Gastroesophageal sphincter (tissue), 4 donors: ENCODE results near the gene SORCS1. TPM values are rescaled to one million over a fixed set of nuclear protein-coding genes. Genes with fewer than 3 reads are reported as not detected.

Source experiments
- ATAC-seq: fragments of 150-250 bp; one replicate; pipeline ENCODE4 v1.9.1; 2016; ENCODE audit warnings: mild to moderate bottlenecking, moderate library complexity
- H3K27ac ChIP-seq, 4 donors: fragments of 200-600 bp; sonication (generic) in 3 of 4; 1 replicate in 3 of 4; 2 replicates in 1 of 4; pipeline ENCODE4 v1.5.1; 2016 to 2019
- H3K27me3 ChIP-seq: fragments of 200-600 bp; sonication (generic); one replicate; pipeline ENCODE4 v1.5.1; 2019
- H3K36me3 ChIP-seq, 2 donors: fragments of 200-600 bp; sonication (generic); one replicate each; pipeline ENCODE4 v1.5.1; 2019; ENCODE audit warnings: control low read depth in 1 of 2
- H3K4me1 ChIP-seq, 3 donors: fragments of 200-600 bp; sonication (generic); 1 replicate in 2 of 3; 2 replicates in 1 of 3; pipeline ENCODE4 v1.5.1; 2016 to 2019; ENCODE audit warnings: control low read depth in 2 of 3
- H3K4me3 ChIP-seq, 2 donors: fragments of 200-600 bp; sonication (generic); one replicate each; pipeline ENCODE4 v1.5.1; 2019; ENCODE audit warnings: mild to moderate bottlenecking in 1 of 2, moderate library complexity in 1 of 2
- H3K9me3 ChIP-seq, 3 donors: fragments of 200-600 bp; sonication (generic); one replicate each; pipeline ENCODE4 v1.5.1; 2017 to 2019; ENCODE audit warnings: control low read depth in 2 of 3
- CTCF ChIP-seq, 4 experiments: fragments of 200-600 bp in 2 of 4; fragments of 450-650 bp in 2 of 4; sonication (generic) in 1 of 4; IDR thresholded peaks; one replicate each; pipeline ENCODE4 v1.5.1; 2017 to 2019; ENCODE audit warnings: antibody characterized with exemption in 4 of 4, mild to moderate bottlenecking in 2 of 4, moderate library complexity in 2 of 4
- EP300 ChIP-seq: sonication (generic); formaldehyde crosslinking; IDR thresholded peaks from one replicate; pipeline ENCODE4 v1.6.1; 2017; ENCODE audit warnings: antibody characterized with exemption, mild to moderate bottlenecking
- POLR2A ChIP-seq, 2 donors: fragments of 450-650 bp; IDR thresholded peaks; one replicate each; pipeline ENCODE4 v1.6.1; 2017; ENCODE audit warnings: antibody characterized with exemption in 2 of 2, mild to moderate bottlenecking in 2 of 2, moderate library complexity in 1 of 2
- POLR2AphosphoS5 ChIP-seq: sonication (generic); formaldehyde crosslinking; IDR thresholded peaks from one replicate; pipeline ENCODE4 v1.6.1; 2017; ENCODE audit warnings: antibody characterized with exemption
- WGBS, 2 donors: methylation state at CpG; one replicate each; pipeline ENCODE4 v1.1.5; 2018; ENCODE audit warnings: low coverage in 1 of 2; 5-methylcytosine and 5-hydroxymethylcytosine counted together
- total RNA-seq, 4 donors: library from RNA; depleted of rRNA; stranded (reverse); fragments of >200 nt; gene quantifications; one replicate each; pipeline ENCODE4 v1.1.0, GENCODE V29; 2016

The SORCS1 gene
- total RNA-seq, 4 donors from 2014 or later: 8.5 to 18.6 (median 10.0) TPM

GRCh38 chr10:106618646-106619045 is 545.9 kb downstream of the SORCS1 start:
- no peak for TF ChIP-seq POLR2A (IDR thresholded peaks at IDR 0.05)
- Histone ChIP-seq H3K36me3 (no peaks in the 10 kb centered on the region), H3K9me3 (no peaks in the 10 kb centered on the region), H3K27ac (no peak overlapping the region), H3K27me3 (no peaks in the 10 kb centered on the region), H3K4me1 (peaks cover 0 to 11% (median 0%) of the 10 kb centered on the region in 3 donors), H3K4me3 (no peak overlapping the region)
- WGBS, 2 donors: 41 to 50% methylated on average over 5 of the region's 5 CpGs
- no peak for ATAC-seq

GRCh38 chr10:106615081-106615480 is 549.4 kb downstream of the SORCS1 start:
- Histone ChIP-seq H3K27ac (no peak overlapping the region), H3K36me3 (no peaks in the 10 kb centered on the region), H3K4me1 (peaks cover 0 to 11% (median 0%) of the 10 kb centered on the region in 3 donors), H3K4me3 (no peak overlapping the region), H3K9me3 (no peaks in the 10 kb centered on the region), H3K27me3 (peaks cover 7% of the 10 kb centered on the region)
- WGBS, 2 donors: 12 to 18% methylated on average over 3 of the region's 3 CpGs
- no peak for ATAC-seq
- no peak for TF ChIP-seq POLR2A (IDR thresholded peaks at IDR 0.05)

- Histone ChIP-seq H3K9me3 (no peaks in the 10 kb centered on the region), H3K27ac (no peak overlapping the region), H3K4me1 (peaks cover 0 to 11% (median 0%) of the 10 kb centered on the region in 3 donors), H3K27me3 (peaks cover 7% of the 10 kb centered on the region), H3K4me3 (no peak overlapping the region), H3K36me3 (no peaks in the 10 kb centered on the region)
- TF ChIP-seq POLR2A (IDR thresholded peaks at IDR 0.05) (no peak), CTCF (IDR thresholded peaks at IDR 0.05) (no peak), POLR2AphosphoS5 (no peak), EP300 (no peak)
- no peak for ATAC-seq
- WGBS, 2 donors: 71 to 72% methylated on average over 5 of the region's 5 CpGs
These were observed 550.2 kb downstream of the SORCS1 start for GRCh38 chr10:106614293-106614692.

- ATAC-seq: no peak
- no peak overlapping the region for H3K4me3 ChIP-seq
- 100% methylated on average over 3 of the region's 6 CpGs; no CpG with 5 or more reads in 1 of the 2 donors for WGBS, 2 donors
- TF ChIP-seq POLR2A (IDR thresholded peaks at IDR 0.05) (no peak), POLR2AphosphoS5 (no peak), EP300 (no peak), CTCF (IDR thresholded peaks at IDR 0.05) (no peak)
- peaks cover 7% of the 10 kb centered on the region for H3K27me3 ChIP-seq
- no peaks in the 10 kb centered on the region for H3K4me1 ChIP-seq
- no peaks in the 10 kb centered on the region for H3K9me3 ChIP-seq
- no peaks in the 10 kb centered on the region for H3K36me3 ChIP-seq
- H3K27ac ChIP-seq: no peak overlapping the region
These were observed 552.1 kb downstream of the SORCS1 start for GRCh38 chr10:106612381-106612780.

GRCh38 chr10:106609470-106610266 is 554.8 kb downstream of the SORCS1 start:
- no peaks in the 10 kb centered on the region for H3K9me3 ChIP-seq
- H3K4me3 ChIP-seq: no peak overlapping the region
- no peak for ATAC-seq
- TF ChIP-seq CTCF (IDR thresholded peaks at IDR 0.05) (no peak), POLR2A (IDR thresholded peaks at IDR 0.05) (no peak), EP300 (no peak), POLR2AphosphoS5 (no peak)
- H3K27me3 ChIP-seq: peaks cover 7% of the 10 kb centered on the region
- 52 to 62% methylated on average over 3 of the region's 3 CpGs for WGBS, 2 donors
- H3K27ac ChIP-seq: no peak overlapping the region
- no peaks in the 10 kb centered on the region for H3K36me3 ChIP-seq
- no peaks in the 10 kb centered on the region for H3K4me1 ChIP-seq

GRCh38 chr10:106608066-106608465 is 556.4 kb downstream of the SORCS1 start:
- no peak for ATAC-seq
- Histone ChIP-seq H3K4me1 (no peaks in the 10 kb centered on the region), H3K27ac (no peak overlapping the region), H3K4me3 (no peak overlapping the region), H3K27me3 (peaks cover 7% of the 10 kb centered on the region), H3K9me3 (no peaks in the 10 kb centered on the region), H3K36me3 (no peaks in the 10 kb centered on the region)
- WGBS, 2 donors: 89 to 100% methylated on average over 1 of the region's 1 CpG
- TF ChIP-seq POLR2AphosphoS5: no peak
- no peak for TF ChIP-seq CTCF (IDR thresholded peaks at IDR 0.05)
- TF ChIP-seq POLR2A (IDR thresholded peaks at IDR 0.05): no peak
- TF ChIP-seq EP300: no peak
